Stimulated activated CD8-positive, alpha-beta memory T cell treated with anti-CD3 and anti-CD28 coated beads, Interleukin-12 subunit alpha, Interleukin-12 subunit beta, amount 100 ng/mL, for 24 hours (primary cell): ENCODE data around the gene TBC1D8.
"Not testable (repeated sequence)": the region's sequence is repeated elsewhere in the genome, so short reads cannot be mapped to it uniquely, and the experiment has no call there.

Source experiments
- DNase-seq: peaks from one replicate; pipeline ENCODE4 v3.0.0-alpha.2; 2020; ENCODE audit errors: extremely low read depth

TBC1D8 gene

GRCh38 chr2:101064505-101064867 lies 86.7 kb downstream of the TBC1D8 start:
- no peak for DNase-seq

- DNase-seq: no peak
Observed at GRCh38 chr2:101064125-101064502, 87.1 kb downstream of the TBC1D8 start.

- DNase-seq: no peak
Observed at GRCh38 chr2:101063352-101064124, 87.6 kb downstream of the TBC1D8 start.

GRCh38 chr2:101058386-101058785 lies 92.8 kb downstream of the TBC1D8 start:
- no peak for DNase-seq

- no peak for DNase-seq
Observed at GRCh38 chr2:101057051-101057933, 93.9 kb downstream of the TBC1D8 start.

GRCh38 chr2:101053117-101053516 lies 98.1 kb downstream of the TBC1D8 start:
- DNase-seq: no peak

GRCh38 chr2:101052147-101052546 lies 99.0 kb downstream of the TBC1D8 start:
- no peak for DNase-seq

- DNase-seq: not testable (repeated sequence)
Observed at GRCh38 chr2:101050886-101051285, 100.3 kb downstream of the TBC1D8 start.

GRCh38 chr2:101048756-101049155 lies 102.4 kb downstream of the TBC1D8 start:
- no peak for DNase-seq

GRCh38 chr2:101047774-101048173 lies 103.4 kb downstream of the TBC1D8 start:
- no peak for DNase-seq

GRCh38 chr2:101047075-101047766 lies 104.0 kb downstream of the TBC1D8 start:
- no peak for DNase-seq

GRCh38 chr2:101045330-101045729 lies 105.9 kb downstream of the TBC1D8 start:
- no peak for DNase-seq

- no peak for DNase-seq
Observed at GRCh38 chr2:101041413-101041812, 109.8 kb downstream of the TBC1D8 start.

- DNase-seq: no peak
Observed at GRCh38 chr2:101040761-101041160, 110.4 kb downstream of the TBC1D8 start.

- no peak for DNase-seq
Observed at GRCh38 chr2:101040072-101040471, 111.1 kb downstream of the TBC1D8 start.

- DNase-seq: no peak
Observed at GRCh38 chr2:101038455-101039255, 112.5 kb downstream of the TBC1D8 start.

- DNase-seq: no peak
Observed at GRCh38 chr2:101037161-101037755, 113.9 kb downstream of the TBC1D8 start.

GRCh38 chr2:101036562-101036961 lies 114.6 kb downstream of the TBC1D8 start:
- no peak for DNase-seq

GRCh38 chr2:101032084-101032776 lies 119.0 kb downstream of the TBC1D8 start:
- DNase-seq: no peak

- DNase-seq: no peak
Observed at GRCh38 chr2:101030866-101031554, 120.2 kb downstream of the TBC1D8 start.
